GM21737 (cell line): ENCODE results near the gene GALNT3.

Experiments
- ATAC-seq: cut with Tn5 transposase; IDR thresholded peaks from one replicate; pipeline ENCODE4 v1.9.1; 2021; ENCODE audit warnings: mild to moderate bottlenecking, moderate library complexity; ENCODE audit not compliant: unreplicated experiment

GALNT3 gene

DNA sequence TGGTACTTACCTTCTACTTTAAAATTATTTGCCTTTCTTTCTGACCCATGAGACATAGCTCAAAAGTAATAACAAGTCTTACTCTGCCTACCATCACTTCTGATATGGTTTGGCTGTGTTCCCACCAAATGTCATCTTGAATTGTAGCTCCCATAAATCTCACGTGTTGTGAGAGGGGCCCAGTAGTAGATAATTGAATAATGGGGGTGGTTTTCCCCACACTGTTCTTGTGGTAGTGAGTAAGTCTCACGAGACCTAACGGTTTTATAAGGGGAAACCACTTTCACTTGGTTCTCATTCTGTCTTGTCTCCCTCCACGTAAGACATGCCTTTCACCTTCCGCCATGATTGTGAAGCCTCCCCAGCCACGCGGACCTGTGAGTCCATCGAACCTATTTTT, 47.5 kb downstream of the GALNT3 start:
- no peak for ATAC-seq

GRCh38 chr2:165745916-165746315, 48.1 kb downstream of the GALNT3 start:
- no peak for ATAC-seq

DNA sequence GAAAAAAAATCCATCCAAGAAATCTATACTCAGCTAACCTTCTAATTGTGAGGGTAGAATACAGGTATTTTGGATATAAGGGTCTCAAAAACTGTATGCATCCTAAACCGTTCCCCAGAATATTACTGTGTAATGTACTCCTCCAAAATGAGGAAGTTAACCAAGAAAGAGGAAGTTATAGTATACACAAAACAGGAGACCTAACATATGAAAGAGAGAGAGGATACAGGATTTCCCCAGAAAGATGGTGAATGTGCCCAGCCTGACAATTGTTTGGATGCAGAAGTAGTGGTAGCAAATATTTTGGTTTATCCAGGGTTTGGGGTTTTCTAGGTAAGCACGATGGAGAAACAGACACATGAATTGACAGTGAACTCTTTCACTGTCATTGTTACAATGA, 50.6 kb downstream of the GALNT3 start:
- ATAC-seq, result peak; percentile 93

DNA sequence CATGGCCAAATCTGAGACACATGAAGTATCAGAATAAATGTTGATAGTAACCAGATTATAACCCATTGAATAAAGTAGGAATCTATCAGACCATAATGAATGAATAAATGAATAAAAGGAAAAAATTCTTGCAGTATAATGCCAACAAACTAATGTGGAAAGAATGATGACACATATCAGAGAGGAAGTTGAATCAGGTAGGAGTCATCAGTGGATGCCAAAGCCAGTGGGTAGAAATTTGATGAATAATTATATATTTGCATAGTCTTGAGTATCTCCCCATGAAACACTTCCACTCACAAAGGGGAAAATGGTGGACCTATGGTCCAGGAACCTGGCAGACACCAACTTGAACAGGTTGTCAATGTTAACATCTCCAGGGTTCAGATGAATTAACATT, 68.6 kb downstream of the GALNT3 start:
- no peak for ATAC-seq

DNA sequence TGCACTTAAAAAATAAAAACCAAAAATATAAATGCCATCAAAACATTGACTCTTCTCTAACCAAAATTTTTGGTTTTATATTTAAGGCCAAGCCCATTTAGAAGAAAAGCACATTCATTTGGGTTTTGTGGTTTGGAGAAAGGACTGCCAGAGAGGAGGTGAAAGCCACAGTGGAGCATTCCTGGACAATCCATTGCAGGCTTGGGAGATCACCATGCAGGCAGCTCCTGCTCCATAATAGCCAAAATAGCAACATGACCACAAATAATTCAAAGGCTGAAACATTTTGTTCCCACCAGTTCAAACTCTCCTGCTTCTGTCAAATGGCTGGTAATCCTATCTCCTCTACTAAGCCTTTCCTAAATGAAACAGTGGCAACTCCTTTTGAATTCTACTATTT, 73.5 kb downstream of the GALNT3 start:
- ATAC-seq, result no peak

DNA sequence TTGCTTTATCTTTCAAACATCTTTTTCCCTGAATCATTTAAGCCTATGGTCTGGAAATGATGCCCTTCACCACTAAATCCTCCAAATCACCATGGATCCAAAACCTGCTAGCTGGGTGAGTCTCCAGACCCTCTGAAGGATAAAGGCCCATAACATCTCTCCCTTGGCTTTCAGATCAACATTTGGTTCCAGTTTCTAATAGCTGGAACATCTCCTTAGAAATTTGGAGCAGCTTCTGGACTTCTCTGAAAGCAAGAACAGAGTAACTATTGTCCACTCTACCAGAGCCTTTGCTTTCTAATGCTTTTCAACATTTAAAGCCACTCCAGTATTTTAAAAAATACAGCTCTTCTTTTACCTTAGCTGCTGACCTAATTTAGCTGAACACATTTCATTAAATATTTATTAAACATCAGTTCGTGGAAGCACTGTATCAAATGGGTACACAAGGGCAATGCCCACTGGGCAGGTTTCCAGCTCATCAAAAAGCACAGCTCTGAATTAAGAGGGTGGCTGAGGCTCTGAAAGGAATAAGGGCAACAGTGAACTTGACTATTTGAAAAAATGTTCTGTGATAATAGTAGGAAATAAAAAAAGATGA, 75.3 kb downstream of the GALNT3 start:
- no peak for ATAC-seq

DNA sequence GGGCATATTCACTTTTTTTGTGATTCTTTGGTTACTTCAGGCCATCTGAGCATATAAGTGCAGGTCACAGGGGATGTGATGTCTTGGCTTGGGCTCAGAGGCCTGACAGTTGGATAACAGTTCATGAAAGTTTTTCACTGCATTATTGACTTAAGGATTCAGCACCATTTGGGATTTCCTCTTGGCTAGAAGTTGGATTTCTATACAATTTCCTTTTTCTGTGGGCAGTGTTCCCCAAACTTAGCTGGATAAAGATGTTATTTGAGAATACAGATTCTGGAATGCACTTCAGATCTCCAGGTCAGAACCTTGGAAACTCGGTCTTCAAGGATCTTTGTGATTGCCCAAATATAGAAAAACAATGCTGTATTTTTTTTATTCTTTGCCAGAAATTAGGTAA, 78.0 kb downstream of the GALNT3 start:
- no peak for ATAC-seq

GRCh38 chr2:165706960-165707487, 87.0 kb downstream of the GALNT3 start:
- no peak for ATAC-seq

DNA sequence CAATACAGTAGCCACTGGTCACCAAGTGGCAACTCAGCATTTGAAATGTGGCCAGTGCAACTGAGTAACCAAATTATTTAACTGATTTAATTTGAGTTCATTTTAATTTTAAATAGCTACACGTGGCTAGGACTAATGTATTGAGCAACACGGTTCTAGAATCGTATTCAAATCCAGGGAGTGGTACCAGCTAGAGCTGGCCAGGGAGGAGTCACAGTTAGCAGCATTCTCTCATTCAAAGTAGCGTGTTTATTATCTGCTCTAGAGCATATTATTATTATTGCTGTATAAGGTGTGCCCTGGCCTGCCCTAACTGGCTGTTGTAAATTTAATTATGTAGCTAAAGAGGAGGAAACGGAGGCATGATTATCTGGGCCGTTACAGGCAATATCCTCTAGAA, 92.9 kb downstream of the GALNT3 start:
- ATAC-seq, result no peak

GRCh38 chr2:165700531-165700930, 93.5 kb downstream of the GALNT3 start:
- ATAC-seq, result no peak

DNA sequence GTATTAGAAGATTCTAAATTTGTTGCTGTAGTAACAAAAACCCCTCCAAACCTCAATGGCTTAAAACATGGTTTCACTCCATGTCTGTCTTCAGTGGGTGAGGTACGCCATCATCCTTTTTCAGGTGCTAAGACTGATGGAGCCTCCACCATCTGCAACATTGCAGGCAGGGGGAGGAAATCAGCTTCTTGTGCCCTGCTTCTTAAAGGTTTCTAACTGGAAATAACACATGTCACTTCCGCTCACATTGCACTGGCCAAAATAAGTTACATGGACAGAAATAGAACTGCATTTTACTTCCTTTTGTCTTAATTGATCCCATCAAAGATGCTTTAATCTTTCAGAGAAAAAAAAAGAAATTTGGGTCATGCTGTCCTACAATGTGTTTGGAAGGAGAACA, 94.1 kb downstream of the GALNT3 start:
- no peak for ATAC-seq

DNA sequence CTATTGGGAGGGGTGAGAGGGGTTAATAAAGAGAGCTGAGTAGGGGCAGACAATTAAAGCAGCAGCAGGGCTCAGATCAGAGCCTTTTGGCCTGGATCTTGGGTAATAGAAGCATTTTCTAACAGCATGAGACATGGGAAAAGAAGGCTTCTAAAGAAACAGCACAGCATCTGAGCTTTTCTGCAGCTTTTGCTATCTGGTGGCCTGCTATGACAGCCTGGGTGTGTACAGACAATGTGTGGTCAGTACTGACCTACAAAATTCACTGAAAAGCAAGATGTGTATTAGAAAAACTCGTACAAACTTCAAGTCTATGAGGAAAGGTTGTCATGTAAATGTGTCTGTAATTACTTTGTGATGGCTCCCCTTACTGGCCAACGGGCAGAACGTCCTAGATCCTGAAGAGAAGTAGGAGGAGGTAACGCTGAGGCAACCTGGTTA, 95.6 kb downstream of the GALNT3 start:
- peak; percentile 74 for ATAC-seq

- ATAC-seq, result no peak
Measured at GRCh38 chr2:165697748-165698443, 96.2 kb downstream of the GALNT3 start.
